Measurements from ENCODE around the gene OR10P1.

Gene OR10P1

DNA sequence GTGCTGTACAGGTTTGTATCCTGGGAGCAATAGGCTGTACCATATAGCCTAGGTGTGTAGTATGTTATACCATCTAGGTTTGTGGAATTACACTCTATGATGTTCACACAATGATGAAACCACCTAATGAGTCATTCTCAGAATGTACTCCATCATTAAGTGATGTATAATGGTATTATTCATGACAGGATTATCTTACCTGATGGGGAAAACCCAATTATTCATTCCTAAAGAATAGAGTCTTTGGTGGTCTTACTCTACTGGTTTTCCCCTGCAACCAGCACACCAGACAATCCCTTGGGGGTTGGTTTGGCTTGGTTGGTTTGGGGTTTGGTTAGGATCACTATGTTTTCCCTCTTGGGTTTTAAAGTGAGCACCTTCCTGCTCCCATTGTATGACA is 12.6 kb upstream of the OR10P1 start:
- no peak overlapping the region for H3K4me3 ChIP-seq (ENCODE audit: low read depth, low read length)
- no peak for TF ChIP-seq MYC (IDR thresholded peaks at IDR 0.05; ENCODE audit: low read depth, low read length)
- TF ChIP-seq, protein P1, sequence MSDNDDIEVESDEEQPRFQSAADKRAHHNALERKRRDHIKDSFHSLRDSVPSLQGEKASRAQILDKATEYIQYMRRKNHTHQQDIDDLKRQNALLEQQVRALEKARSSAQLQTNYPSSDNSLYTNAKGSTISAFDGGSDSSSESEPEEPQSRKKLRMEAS (IDR thresholded peaks at IDR 0.05; ENCODE audit: low read depth, low read length) = no peak
- TF ChIP-seq, protein P2, sequence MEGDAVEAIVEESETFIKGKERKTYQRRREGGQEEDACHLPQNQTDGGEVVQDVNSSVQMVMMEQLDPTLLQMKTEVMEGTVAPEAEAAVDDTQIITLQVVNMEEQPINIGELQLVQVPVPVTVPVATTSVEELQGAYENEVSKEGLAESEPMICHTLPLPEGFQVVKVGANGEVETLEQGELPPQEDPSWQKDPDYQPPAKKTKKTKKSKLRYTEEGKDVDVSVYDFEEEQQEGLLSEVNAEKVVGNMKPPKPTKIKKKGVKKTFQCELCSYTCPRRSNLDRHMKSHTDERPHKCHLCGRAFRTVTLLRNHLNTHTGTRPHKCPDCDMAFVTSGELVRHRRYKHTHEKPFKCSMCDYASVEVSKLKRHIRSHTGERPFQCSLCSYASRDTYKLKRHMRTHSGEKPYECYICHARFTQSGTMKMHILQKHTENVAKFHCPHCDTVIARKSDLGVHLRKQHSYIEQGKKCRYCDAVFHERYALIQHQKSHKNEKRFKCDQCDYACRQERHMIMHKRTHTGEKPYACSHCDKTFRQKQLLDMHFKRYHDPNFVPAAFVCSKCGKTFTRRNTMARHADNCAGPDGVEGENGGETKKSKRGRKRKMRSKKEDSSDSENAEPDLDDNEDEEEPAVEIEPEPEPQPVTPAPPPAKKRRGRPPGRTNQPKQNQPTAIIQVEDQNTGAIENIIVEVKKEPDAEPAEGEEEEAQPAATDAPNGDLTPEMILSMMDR (IDR thresholded peaks at IDR 0.05; ENCODE audit: low read depth, low read length) = no peak
- TF ChIP-seq POLR2A (IDR thresholded peaks at IDR 0.05; ENCODE audit: extremely low read depth, insufficient read length) = no peak
- no peak for DNase-seq (ENCODE audit: low read depth)

DNA sequence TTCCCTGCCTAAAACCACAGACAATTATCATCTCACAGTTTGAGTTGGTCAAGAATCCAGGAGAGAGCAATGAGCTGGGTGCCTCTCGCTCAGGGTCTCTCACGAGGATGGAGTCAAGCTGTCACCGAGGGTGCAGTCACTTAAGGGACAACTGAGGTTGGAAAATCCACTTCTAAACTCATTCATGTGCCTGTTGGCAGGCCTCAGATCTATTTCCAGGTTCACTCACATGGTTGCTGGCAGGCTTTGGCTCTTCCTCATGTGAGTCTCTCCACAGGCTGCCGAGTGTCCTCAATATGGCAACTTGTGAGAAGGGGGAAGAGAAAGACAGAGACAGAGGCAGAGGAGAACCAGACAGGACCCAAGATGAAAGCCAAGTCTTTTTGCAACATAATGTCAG is 10.5 kb upstream of the OR10P1 start:
- TF ChIP-seq, protein P2 (IDR thresholded peaks at IDR 0.05; ENCODE audit: low read depth, low read length) = no peak
- TF ChIP-seq, protein P1 (IDR thresholded peaks at IDR 0.05; ENCODE audit: low read depth, low read length) = no peak
- no peak for TF ChIP-seq MYC (IDR thresholded peaks at IDR 0.05; ENCODE audit: low read depth, low read length)
- TF ChIP-seq POLR2A (IDR thresholded peaks at IDR 0.05; ENCODE audit: extremely low read depth, insufficient read length) = no peak
- H3K4me3 ChIP-seq (ENCODE audit: low read depth, low read length) = no peak overlapping the region
- DNase-seq (ENCODE audit: low read depth) = no peak

DNA sequence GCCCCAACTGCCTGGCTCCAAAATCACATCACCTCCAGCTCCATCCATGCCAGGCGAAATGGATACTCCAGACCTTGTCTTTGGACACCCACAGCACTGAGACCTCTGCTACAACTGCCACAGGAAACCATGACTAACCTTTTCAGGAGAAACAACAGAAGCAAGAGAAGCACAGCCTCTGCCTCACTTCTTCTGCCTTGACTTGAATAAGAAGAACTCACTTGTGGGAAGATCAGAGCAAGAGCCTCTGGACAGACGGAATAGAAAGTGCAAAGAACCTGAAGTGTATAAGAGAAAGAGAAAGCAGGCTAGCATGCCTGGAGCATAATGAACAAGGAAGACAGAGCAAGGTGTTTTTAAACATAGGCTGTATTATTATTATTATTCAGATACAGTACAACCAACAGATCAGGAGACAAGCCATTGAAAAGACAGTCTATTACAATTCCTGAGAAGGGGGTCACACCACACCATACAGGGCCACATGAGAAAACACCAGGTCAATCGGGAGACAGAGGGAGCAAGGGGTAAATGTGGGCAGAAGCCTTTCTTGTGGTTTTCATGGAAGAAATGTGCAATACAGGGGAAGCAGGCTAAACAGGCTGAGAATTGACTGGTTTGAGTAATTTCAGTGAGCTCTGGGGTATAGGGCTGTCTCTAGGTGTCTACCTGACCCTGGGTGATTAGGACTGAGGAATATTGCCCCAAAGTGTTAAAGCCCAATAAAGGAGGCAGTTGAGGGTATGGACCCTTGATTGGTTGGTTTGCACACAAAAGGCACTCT is 7.4 kb upstream of the OR10P1 start:
- no peak overlapping the region for H3K4me3 ChIP-seq (ENCODE audit: low read depth, low read length)
- DNase-seq (ENCODE audit: low read depth) = peak; percentile 14
- no peak for TF ChIP-seq MYC (IDR thresholded peaks at IDR 0.05; ENCODE audit: low read depth, low read length)
- TF ChIP-seq, protein P2 (IDR thresholded peaks at IDR 0.05; ENCODE audit: low read depth, low read length) = no peak
- TF ChIP-seq POLR2A (IDR thresholded peaks at IDR 0.05; ENCODE audit: extremely low read depth, insufficient read length) = no peak
- TF ChIP-seq, protein P1 (IDR thresholded peaks at IDR 0.05; ENCODE audit: low read depth, low read length) = no peak

DNA sequence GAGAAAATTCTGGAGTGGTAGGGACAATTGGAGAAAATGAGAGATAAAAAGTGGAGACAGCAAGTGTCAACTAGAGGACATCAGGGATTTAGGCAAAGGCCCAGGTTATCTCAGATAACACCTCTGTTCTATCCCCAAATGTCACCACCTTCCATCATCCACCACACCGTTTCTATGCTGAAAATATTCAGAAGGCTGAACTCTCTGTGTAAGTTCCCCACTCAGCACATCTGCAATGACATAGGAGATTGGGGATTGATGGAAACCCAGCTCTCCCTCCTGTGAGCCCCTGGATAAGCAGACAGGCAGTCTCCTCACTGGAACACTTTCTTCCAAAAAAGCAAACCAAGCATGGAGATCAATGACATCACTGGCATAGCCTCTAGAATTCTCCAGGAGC is 5.6 kb upstream of the OR10P1 start:
- TF ChIP-seq, protein P2 (IDR thresholded peaks at IDR 0.05; ENCODE audit: low read depth, low read length) = no peak
- TF ChIP-seq POLR2A (IDR thresholded peaks at IDR 0.05; ENCODE audit: extremely low read depth, insufficient read length) (no peak), MYC (IDR thresholded peaks at IDR 0.05; ENCODE audit: low read depth, low read length) (no peak)
- TF ChIP-seq, protein P1 (IDR thresholded peaks at IDR 0.05; ENCODE audit: low read depth, low read length) = no peak
- DNase-seq (ENCODE audit: low read depth) = no peak
- H3K4me3 ChIP-seq (ENCODE audit: low read depth, low read length) = no peak overlapping the region

DNA sequence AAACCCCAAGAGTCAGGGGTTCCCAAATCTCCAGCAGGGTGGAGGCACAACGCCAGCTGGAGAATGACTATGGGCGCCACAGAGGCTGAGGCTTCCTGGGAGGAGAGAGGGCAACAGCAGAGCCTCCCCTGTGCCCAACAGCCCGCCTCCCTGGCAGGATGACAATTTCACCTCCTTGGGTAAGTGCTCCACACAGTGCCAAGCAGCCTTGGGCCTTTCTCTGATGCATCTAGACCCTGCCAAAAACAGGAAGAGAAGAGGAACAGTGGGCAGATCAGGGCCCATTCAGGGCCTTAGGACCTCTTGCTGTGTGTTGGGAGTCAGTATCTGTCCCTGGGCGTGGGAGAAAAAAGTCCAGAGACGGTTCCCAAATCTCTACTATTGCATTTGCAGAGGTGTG is 5.0 kb upstream of the OR10P1 start:
- H3K4me3 ChIP-seq (ENCODE audit: low read depth, low read length) = no peak overlapping the region
- TF ChIP-seq, protein P1 (IDR thresholded peaks at IDR 0.05; ENCODE audit: low read depth, low read length) = no peak
- TF ChIP-seq POLR2A (IDR thresholded peaks at IDR 0.05; ENCODE audit: extremely low read depth, insufficient read length) (no peak), MYC (IDR thresholded peaks at IDR 0.05; ENCODE audit: low read depth, low read length) (no peak)
- TF ChIP-seq, protein P2 (IDR thresholded peaks at IDR 0.05; ENCODE audit: low read depth, low read length) = no peak
- DNase-seq (ENCODE audit: low read depth) = no peak
